K562 (cell line): Measurements from ENCODE around the gene SRP54.

Source experiments
- EP300 ChIP-seq: IDR thresholded peaks from 2 replicates; pipeline ENCODE4 v1.6.1; 2012; ENCODE audit warnings: low read length, improper control_type of control experiment
- EZH2 ChIP-seq: IDR thresholded peaks from 2 replicates; pipeline ENCODE4 v1.6.1; 2012; ENCODE audit warnings: low read depth, mild to moderate bottlenecking, inconsistent platforms, low read length, borderline replicate concordance
- POLR2AphosphoS2 ChIP-seq: IDR thresholded peaks from 2 replicates; pipeline ENCODE4 v1.6.1; 2012; ENCODE audit warnings: low read length, improper control_type of control experiment
- SIN3A ChIP-seq, 2 experiments: fragments of 150-350 bp in 1 of 2; IDR thresholded peaks; 2 replicates each; pipeline ENCODE4 v1.6.1; 2011 to 2016; ENCODE audit warnings: borderline replicate concordance in 2 of 2, low read depth in 2 of 2, low read length in 2 of 2, mild to moderate bottlenecking in 2 of 2, moderate library complexity in 2 of 2; ENCODE audit not compliant: control insufficient read depth in 1 of 2
- ZNF707 ChIP-seq: fragments of 250-450 bp; sonication (Bioruptor Pico); conservative IDR thresholded peaks from 2 replicates; pipeline ENCODE4 v1.8.0; 2022; ENCODE audit warnings: inconsistent platforms, mild to moderate bottlenecking, moderate library complexity

DNA sequence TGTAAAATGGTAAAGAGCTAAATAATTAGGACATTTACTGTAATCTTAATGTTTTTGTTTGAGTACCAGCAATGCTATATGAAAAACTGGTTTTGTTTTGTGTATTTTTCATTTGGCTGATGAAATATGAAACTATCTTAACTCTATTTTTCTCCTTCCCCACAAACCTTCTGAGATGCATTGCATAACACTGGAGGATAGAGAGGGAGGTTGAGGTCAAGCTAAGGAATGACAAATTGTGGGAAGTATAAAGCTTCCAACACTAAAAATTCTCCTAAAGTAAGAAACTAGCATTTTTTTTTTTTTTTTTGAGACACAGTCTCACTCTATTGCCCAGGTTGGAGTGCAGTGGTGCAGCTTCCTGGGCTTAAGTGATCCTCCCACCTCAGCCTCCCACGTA is 31.5 kb upstream of the SRP54 start:
- TF ChIP-seq POLR2AphosphoS2 (no peak), EZH2 (no peak), EP300 (no peak), SIN3A (IDR thresholded peaks at IDR 0.05; ENCODE audit: borderline replicate concordance in 2 of 2, control insufficient read depth in 1 of 2, low read depth in 2 of 2, low read length in 2 of 2) (no peak), ZNF707 (CRISPR knock-in tag) (no peak)
